Prostate gland (tissue), 2 donors: ENCODE results near the gene COL9A3. TPM values are rescaled to one million over a fixed set of nuclear protein-coding genes. Genes with fewer than 3 reads are reported as not detected.
"Not testable (repeated sequence)": the region's sequence is repeated elsewhere in the genome, so short reads cannot be mapped to it uniquely, and the experiment has no call there.

Experiments
- DNase-seq: peaks from one replicate; pipeline ENCODE4 v3.0.0-alpha.2; 2019; ENCODE audit warnings: low spot score
- H3K27ac ChIP-seq, 2 donors: fragments of 200-600 bp; sonication (generic); 2 replicates each; pipeline ENCODE4 v1.5.1; 2017 to 2019
- H3K27me3 ChIP-seq: fragments of 200-600 bp; sonication (generic); replicated peaks from 2 replicates; pipeline ENCODE4 v1.5.1; 2019; ENCODE audit not compliant: insufficient read depth
- H3K36me3 ChIP-seq, 2 donors: fragments of 200-600 bp; sonication (generic); 1 replicate in 1 of 2; 2 replicates in 1 of 2; pipeline versions ENCODE4 v1.5.1 to v1.8.1; 2017 to 2019
- H3K4me1 ChIP-seq: fragments of 200-600 bp; sonication (generic); replicated peaks from 2 replicates; pipeline ENCODE4 v1.5.1; 2019
- H3K4me3 ChIP-seq, 2 donors: fragments of 200-600 bp; sonication (generic); 2 replicates each; pipeline ENCODE4 v1.5.1; 2017 to 2019
- H3K9me3 ChIP-seq: fragments of 200-600 bp; sonication (generic); 2 replicates; pipeline ENCODE4 v1.5.1; 2017
- CTCF ChIP-seq, 4 experiments: fragments of 200-600 bp in 2 of 4; fragments of 450-650 bp in 2 of 4; sonication (generic) in 2 of 4; IDR thresholded peaks; 1 replicate in 3 of 4; 2 replicates in 1 of 4; pipeline ENCODE4 v1.5.1; 2016 to 2019; ENCODE audit warnings: antibody characterized with exemption in 4 of 4, mild to moderate bottlenecking in 2 of 4, moderate library complexity in 2 of 4
- POLR2A ChIP-seq: fragments of 450-650 bp; IDR thresholded peaks from one replicate; pipeline ENCODE4 v1.6.1; 2016; ENCODE audit warnings: antibody characterized with exemption, mild to moderate bottlenecking
- POLR2AphosphoS5 ChIP-seq: sonication (generic); formaldehyde crosslinking; IDR thresholded peaks from one replicate; pipeline ENCODE4 v1.6.1; 2017; ENCODE audit warnings: antibody characterized with exemption
- WGBS: methylation state at CpG from one replicate; pipeline ENCODE4 v1.1.5; 2018; 5-methylcytosine and 5-hydroxymethylcytosine counted together
- intact Hi-C: fragments of 100-400 bp; cut with DNase I; formaldehyde crosslinking; loops from one replicate; pipeline ENCODE4 v1.14.2; 2022
- total RNA-seq, 2 donors: library from RNA; depleted of rRNA; stranded (reverse); fragments of >200 nt; gene quantifications; one replicate each; pipeline ENCODE4 v1.1.0, GENCODE V29; 2016

COL9A3 gene
- total RNA-seq, 2 donors from 2014 or later: 5.8 to 6.5 TPM

- Histone ChIP-seq H3K36me3 (no peaks in the 10 kb centered on the region), H3K4me3 (no peak overlapping the region), H3K4me1 (no peaks in the 10 kb centered on the region), H3K27me3 (no peaks in the 10 kb centered on the region), H3K9me3 (no peaks in the 10 kb centered on the region), H3K27ac (no peak overlapping the region)
- TF ChIP-seq CTCF (IDR thresholded peaks at IDR 0.05): no peak
- no peak for TF ChIP-seq POLR2A
- no peak for TF ChIP-seq POLR2AphosphoS5
- WGBS: 66% methylated on average over 16 of the region's 16 CpGs
- no peak for DNase-seq
- intact Hi-C loops: no loop called here
Measured at GRCh38 chr20:62845416-62846160, 28.7 kb downstream of the COL9A3 start.

- no peak for TF ChIP-seq POLR2A
- no peak for TF ChIP-seq CTCF (IDR thresholded peaks at IDR 0.05)
- no peak for TF ChIP-seq POLR2AphosphoS5
- no peak overlapping the region for H3K27ac ChIP-seq
- WGBS: 79% methylated on average over 19 of the region's 19 CpGs
- intact Hi-C loops: no loop called here
- H3K9me3 ChIP-seq: no peaks in the 10 kb centered on the region
- H3K4me3 ChIP-seq: no peak overlapping the region
- H3K36me3 ChIP-seq: no peaks in the 10 kb centered on the region
- no peaks in the 10 kb centered on the region for H3K27me3 ChIP-seq
- no peak for DNase-seq
- H3K4me1 ChIP-seq: no peaks in the 10 kb centered on the region
Measured at GRCh38 chr20:62846166-62846890, 29.5 kb downstream of the COL9A3 start.

- H3K36me3 ChIP-seq, H3K9me3 ChIP-seq, intact Hi-C loops, H3K27ac ChIP-seq, H3K4me3 ChIP-seq, DNase-seq, H3K27me3 ChIP-seq, H3K4me1 ChIP-seq: not testable (repeated sequence)
- WGBS: 85% methylated on average over 7 of the region's 7 CpGs
Measured at GRCh38 chr20:62848917-62849316, 32.1 kb downstream of the COL9A3 start.

- H3K27me3 ChIP-seq: no peaks in the 10 kb centered on the region
- no peak for TF ChIP-seq CTCF (IDR thresholded peaks at IDR 0.05)
- no peak for TF ChIP-seq POLR2A
- TF ChIP-seq POLR2AphosphoS5: no peak
- H3K4me1 ChIP-seq: no peaks in the 10 kb centered on the region
- DNase-seq: no peak
- no peaks in the 10 kb centered on the region for H3K36me3 ChIP-seq
- H3K27ac ChIP-seq: no peak overlapping the region
- no peak overlapping the region for H3K4me3 ChIP-seq
- intact Hi-C loops: no loop called here
- no peaks in the 10 kb centered on the region for H3K9me3 ChIP-seq
Measured at GRCh38 chr20:62849431-62849830, 32.6 kb downstream of the COL9A3 start.

- intact Hi-C loops: no loop called here
Measured at GRCh38 chr20:62850333-62850974, 33.6 kb downstream of the COL9A3 start.

More at GRCh38 chr20:62850333-62850974, 33.6 kb downstream of the COL9A3 start:
- no peak for DNase-seq
- 80% methylated on average over 22 of the region's 22 CpGs for WGBS
- no peaks in the 10 kb centered on the region for H3K9me3 ChIP-seq
- TF ChIP-seq CTCF (IDR thresholded peaks at IDR 0.05) (no peak), POLR2A (no peak), POLR2AphosphoS5 (no peak)
- no peaks in the 10 kb centered on the region for H3K36me3 ChIP-seq
- no peaks in the 10 kb centered on the region for H3K27me3 ChIP-seq
- no peak overlapping the region for H3K4me3 ChIP-seq
- H3K4me1 ChIP-seq: no peaks in the 10 kb centered on the region
- H3K27ac ChIP-seq: no peak overlapping the region
